OCI-M2 (cell line): ENCODE data around the gene C4orf36.

Experiments
- DNase-seq: peaks from one replicate; lab custom pipeline; 2025; ENCODE audit not compliant: unreplicated experiment; lab: John Stamatoyannopoulos, UW

The C4orf36 gene, protein sequence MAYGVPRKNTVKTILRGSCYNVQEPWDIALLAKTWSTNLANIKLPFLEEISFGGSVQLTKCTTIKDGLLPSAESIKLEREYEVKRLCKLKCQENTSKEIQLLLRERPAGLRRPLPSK

DNA sequence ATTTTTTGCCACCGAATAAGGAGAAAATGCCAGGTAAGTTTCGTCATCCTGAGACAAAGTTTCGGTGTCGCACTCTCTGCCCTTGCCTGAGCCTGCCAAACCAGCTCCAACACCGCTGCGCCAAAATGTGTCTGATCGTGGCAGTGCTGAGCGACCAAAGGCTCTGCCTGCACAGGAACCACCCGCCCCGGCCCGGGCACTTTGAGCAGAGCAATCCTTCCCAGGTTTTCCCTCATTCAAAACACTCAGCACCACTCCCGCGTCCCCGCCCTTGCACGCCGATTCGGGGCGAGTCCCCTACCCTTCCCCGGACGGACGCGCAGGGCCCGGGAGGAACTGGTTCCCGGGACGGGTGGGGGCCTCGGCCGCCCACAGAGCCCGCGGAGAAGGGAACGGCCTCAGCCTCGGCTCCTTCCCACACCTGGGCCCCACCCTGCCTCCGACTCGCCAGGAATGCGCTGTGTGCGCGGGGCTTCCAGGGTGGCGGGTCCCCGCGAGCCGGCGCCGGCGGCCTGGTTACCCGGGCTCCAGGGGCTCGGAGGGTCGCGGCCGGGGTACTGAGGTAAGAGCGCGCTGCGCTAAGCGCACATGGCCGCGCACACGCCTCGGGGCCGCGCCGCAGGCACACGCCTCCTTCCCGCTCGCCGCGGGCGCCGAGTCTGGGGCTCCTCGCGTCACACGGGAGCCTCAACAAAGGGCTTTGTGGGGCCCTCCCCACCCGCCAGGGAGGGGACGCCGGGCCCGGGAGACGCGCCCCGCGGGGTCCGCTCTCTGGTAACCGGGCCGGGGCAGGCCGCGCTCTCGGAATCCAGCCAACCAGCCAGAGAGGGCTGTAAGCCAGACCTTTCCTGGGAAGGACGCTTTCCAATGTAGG, at the start of gene C4orf36:
Gene C4orf36, minus strand, starts transcription at position 661 of the 874 bp plus-strand sequence. CDS start 902 bp downstream, outside the sequence.
- DNase-seq = no peak

DNA sequence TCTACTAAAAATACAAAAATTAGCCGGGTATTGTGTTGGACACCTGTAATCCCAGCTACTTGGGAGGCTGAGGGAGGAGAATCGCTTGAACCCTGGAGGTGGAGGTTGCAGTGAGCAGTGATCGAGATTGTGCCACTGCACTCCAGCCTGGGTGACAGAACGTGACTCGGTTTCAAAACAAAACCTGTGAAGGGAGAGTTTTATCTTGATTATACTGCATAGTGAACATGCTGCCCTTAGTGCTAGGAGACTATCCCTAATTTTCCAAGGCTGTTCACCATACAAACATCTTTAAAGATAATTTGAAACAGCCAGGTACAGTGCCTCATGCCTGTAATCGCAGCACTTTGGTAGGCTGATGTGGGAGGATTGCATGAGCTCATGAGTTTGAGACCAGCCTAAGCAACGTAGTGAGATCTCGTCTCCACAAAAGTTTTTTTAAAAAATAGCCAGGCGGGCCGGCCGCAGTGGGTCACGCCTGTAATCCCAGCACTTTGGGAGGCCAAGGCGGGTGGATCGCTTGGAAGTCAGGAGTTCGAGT, 48.8 kb upstream of the C4orf36 start:
- no peak for DNase-seq

DNA sequence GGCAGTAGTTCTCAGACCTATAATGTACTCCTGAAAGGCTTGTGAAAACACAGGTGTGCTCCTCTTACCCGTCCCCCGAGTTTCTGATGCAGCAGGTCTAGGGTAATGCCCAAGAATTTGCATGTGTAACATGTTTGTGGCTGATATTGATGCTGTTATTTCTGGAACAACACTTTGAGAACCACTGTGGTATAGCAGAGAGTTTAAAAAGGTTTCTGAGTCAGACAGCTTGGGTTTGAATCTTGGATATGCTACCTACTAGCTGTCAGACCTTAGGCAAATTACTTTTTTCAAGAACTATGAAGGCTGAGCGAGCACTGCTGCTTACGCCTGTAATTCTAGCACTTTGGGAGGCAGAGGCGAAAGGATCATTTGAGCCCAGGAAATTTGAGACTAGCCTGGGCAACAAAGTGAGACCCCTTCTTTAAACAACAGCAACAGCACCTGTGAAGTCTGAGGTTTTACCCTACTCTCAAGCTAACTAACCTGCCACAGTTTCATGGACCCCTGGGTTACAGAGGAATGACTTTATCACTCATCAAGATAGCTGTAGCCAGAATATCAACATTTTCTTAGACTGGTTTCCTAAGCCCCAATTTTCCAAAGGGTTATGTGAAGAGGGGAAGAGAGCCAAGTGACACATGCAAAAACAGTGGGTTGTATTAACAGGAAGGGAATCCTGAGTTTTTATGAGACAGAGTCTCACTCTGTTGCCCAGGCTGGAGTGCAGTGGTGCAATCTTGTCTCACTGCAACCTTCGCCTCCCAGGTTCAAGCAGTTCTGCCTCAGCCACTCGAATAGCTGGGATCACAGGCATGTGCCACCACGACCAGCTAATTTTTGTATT, 47.7 kb upstream of the C4orf36 start:
- DNase-seq = no peak

DNA sequence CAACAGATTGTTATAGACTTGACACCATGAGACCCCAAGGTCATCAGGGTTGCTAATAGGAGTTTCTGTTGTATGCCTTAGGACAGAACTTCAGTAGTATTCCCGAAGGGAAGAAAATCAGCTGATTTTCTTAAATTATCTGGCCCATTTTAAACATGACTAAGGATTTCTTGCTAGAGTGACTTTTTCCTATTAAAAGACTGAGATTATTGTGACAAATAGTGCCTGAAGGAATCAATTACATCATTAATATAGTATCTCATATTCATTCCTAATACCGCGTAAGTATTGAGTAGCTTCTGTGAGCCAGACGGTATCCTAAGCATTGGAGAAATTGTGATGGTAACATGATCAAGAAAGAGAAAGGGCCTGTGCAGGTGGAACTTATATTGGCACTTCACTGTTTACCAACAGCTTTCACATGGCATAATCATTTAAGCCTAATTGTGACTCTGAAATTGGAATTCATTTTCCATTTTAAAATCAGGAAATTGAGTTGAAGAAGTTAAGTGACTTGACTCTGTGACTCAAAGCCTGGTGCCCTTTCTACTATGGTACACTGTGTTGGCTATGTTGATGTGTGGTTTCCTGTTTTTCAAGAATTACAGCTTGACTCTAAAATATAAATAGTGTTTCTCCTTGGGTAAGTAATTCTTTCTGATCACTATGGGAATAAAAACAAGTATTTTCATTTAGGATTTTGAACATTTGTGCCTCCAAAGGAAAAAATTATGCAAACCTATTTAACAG, 46.7 kb upstream of the C4orf36 start:
- no peak for DNase-seq

DNA sequence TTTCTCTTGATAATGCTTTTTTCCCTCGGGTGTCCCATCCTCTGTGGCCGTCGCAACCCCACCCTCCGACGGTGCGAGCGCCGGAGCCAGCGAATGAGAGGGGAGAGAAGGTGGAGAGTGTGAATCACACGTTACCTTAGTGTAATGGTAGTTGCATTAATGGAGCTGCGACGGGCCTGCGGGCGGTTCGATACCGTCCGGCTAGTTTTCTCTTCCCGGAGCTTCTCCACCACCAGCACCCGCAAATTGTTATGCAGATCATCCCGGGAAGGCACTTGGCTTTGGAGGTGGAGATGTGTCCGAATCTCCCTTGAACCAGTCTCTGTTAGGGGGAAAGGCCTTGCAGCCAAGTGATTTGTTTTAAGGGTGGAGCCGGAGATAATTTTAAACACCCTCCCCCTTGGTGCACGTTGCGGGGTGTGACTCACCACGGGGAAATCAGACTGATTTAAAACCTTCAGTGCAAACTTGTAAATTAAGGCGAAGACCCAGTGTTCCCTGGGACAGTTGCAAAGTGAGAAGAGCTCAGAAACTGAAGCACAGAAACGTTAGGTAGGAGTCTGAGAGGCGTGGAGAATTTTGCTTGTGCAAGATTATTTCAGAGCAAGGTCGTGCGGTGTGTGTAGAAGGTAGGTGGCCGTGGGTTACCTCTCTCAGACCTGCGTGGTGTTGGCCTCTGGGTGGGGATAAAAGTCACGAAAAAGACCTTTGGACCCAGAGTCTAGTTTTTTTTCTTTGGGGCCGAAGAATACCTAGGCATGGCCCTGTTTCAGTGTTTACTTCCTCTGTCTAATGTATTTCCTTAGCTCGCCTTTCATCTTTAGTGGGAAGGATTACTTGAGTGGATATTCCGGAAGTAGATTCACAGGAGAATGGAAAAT, 43.9 kb upstream of the C4orf36 start:
- DNase-seq = no peak

DNA sequence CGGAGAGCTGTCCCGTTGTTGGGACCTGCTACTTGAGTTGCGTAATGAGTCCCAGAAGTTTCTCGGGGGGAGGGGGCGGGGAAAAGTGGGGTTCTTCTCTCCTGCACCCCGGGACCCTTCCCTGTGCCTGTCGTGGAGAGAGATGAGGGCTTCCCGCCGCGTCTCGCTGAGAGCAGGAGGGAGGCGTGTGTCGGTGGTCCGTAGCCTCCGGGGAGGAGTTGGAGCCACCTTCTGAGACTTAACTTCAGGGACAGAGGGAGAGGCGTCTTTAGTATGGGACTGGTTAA, 43.3 kb upstream of the C4orf36 start:
- no peak for DNase-seq

DNA sequence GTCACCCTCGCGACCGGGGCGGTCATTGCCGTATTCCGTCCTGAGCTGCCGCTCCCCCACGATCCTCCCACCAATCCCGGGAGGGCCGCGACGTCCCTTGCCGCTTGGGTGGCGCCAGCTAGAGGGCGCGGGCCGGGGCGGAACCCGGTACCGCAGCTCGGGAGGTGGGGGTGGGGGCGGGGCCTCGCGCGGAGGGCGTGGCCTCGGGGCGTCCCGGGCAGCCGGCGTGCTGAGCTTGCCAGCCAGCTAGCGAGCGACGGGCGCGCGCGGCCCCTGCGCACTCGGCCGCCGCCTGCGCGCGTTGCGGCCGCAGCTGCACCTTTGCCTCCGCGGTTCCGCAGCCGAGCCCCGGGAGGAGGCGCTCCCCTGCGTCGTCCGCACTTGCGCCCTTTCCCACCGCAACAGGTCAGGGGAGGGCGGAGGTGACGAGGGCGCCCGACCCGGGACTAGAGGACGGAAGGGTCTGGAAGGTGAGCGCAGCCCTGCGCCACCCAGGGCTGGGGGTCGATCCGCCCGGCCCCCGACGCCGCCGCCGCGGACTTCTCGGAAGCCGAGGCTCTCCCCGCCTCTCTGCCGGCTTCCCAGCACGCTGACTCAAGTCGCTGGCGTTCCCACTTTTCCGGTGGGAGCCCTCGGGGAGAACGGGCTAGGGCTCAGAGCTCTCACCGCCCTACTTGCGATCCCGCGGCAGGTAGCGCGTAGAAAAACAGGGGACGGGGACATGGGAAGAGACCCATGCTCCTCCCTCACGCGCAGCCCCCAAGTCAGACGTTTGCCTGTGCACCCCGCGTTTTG, 42.7 kb upstream of the C4orf36 start, which contains the start of gene AFF1:
Gene AFF1, plus strand, starts transcription at position 241 of the 795 bp plus-strand sequence. CDS start 13,523 bp downstream, outside the sequence.
- DNase-seq = no peak

DNA sequence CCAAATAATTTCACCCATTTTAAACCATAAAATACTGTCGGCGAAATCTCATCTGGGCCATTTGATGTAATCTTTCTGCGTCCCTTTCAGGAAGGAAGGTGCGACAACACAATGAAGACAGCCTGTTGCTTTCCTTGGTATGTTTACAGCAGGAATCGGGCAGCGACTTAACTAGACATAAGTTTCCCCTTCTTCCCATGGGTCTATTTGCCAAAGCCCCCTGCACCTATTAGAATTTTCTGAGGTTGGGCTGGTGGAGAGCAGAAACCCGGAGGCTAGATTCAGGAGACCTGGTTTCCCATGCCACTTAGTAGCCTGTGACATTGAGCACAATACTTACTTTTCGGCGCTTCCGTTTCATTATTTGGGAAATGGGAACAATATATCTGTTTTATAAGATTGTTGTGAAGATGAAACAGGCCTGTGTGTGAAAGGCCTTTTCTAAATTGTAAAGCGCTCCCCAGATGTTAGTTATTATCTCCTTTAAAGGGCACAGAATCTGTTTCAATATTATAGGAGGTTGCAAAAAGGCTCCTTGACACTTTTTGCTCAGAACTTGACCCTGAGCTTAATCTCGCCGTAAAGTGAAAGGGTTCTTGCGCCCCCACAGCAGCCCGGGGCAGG, 42.0 kb upstream of the C4orf36 start:
- no peak for DNase-seq

DNA sequence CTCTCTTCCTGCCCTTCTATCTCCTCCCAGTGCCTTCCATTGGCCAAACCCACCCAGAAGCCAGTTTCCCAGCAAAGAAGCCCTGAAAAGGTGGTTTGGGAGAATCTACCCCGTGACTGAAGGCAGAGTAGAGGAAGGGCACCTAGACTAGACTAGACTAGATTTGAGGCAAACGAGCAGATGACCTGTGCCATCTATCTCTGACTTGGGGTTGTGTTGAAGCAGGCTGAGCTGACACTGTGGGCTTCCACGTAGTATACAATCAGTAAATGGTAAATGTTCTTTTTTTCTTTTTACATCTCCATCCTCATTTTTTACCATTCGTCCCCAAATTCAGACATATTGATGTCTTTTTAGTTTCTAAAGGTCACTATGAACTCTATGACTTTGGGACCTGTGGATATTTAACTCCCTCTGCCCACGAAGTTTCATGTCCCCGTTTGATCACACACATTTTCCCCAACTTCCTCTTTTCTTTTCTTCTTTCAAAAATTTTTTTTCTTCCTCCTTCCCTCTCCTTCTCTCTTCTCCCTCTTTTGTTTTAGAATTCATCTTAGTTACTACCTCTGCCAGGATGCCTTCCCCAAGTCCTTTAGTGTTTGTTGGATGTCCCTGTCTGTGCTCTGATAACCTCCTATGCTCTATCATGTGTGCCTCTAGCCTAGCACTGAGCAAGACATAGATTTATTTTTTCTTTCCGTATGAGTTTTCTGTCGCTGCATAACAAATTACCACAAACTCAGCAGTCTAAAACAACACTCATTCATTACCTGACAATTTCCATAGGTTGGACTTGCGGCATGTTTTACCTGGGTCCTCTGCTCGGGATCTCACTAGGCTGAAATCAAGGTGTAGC, 36.4 kb upstream of the C4orf36 start:
- DNase-seq = no peak

DNA sequence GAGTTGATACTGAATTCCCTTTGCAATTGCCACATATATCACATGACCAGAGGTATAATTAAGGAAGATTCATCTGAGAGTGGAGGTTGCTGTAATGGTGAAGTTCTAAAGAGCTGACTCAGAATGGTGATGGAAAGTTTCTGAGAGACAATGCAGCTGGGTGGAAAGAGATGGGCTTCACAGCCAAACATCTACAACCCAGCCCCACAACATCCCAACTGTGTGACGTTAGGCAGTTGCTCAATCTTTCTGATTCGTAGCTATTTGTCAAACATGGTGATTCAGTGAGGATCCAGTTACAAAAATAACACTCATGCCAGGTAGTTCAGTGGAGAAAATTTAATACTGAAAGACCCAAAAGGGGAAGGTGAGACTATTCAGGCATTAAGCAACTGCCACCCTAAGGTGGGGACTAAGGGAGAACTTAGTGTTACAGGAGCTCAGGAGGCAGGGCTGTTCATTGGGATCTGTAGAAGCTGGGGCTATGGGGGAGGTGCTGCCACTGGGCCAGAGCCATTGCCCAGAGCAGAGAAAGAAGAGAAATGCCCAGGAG, 35.7 kb upstream of the C4orf36 start:
- no peak for DNase-seq

DNA sequence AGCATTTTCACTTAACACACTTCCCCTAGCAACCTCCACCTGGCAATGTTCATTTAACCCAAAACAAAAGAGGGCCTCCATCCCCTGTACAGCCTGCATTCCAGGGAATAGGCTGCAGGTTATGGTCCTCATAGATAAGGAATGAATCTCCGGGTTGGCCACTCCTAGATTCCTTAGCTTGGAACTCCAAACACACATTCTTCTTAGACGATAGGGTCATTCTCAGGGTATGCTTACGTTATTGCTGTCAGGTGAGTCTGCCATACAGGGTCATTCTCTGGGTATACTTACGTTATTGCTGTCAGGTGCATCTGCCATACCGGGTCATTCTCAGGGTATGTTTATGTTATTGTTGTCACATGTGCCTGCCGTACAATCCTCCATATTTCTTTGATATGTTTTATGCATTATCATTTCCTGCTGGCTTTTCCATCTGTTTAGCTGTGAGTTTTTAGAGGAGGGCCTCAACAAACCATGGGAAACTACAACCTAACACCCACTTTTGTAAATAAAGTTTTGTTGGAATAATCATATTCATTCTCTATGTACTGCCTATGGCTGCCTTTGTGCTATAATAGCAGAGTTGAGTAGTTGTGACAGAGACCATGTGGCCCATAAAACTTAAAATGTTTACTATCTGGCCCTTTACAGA, 34.3 kb upstream of the C4orf36 start:
- DNase-seq = no peak

DNA sequence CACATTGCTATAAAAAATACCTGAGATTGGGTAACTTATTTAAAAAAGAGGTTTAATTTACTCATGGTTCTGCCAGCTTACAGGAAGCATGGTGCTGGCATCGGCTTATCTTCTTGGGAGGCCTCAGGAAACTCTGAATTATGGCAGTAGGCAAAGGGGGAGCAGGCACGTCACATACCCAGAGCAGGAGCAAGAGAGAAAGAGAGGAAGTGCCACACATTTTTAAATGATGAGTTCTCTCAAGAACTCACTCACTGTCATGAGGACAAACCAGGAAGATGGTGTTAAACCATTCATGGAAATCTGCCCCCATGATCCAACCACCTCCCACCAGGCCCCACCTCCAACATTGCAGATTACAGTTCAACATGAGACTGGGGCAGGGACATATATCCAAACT, 32.6 kb upstream of the C4orf36 start:
- no peak for DNase-seq

DNA sequence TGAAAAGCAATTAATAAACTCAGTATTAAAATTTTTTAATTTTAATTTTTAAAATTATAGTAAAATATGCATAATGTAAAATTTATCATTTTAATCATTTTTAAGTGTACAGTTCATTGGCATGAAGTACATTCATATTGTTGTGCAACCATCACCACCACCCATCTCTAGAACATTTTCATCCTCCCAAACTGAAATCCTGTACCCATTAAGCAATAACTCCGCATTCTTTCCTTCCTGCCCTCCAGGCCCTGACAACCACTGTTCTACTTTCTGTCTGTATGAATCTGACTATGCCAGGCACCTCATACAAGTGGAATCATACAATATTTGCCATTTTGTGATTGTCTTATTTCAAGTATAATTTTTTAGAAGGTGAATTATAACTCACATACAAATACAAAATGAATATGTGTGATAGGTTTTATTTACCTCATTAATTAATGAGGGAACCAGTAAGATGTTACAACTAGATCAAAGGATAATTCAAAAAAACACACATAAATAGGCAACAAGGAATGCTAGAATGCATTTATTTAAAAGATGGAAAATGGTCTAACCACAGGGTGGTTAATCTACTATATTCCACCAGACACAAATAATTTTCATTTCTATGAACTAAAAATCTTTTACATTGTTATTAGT, 29.5 kb upstream of the C4orf36 start:
- no peak for DNase-seq

DNA sequence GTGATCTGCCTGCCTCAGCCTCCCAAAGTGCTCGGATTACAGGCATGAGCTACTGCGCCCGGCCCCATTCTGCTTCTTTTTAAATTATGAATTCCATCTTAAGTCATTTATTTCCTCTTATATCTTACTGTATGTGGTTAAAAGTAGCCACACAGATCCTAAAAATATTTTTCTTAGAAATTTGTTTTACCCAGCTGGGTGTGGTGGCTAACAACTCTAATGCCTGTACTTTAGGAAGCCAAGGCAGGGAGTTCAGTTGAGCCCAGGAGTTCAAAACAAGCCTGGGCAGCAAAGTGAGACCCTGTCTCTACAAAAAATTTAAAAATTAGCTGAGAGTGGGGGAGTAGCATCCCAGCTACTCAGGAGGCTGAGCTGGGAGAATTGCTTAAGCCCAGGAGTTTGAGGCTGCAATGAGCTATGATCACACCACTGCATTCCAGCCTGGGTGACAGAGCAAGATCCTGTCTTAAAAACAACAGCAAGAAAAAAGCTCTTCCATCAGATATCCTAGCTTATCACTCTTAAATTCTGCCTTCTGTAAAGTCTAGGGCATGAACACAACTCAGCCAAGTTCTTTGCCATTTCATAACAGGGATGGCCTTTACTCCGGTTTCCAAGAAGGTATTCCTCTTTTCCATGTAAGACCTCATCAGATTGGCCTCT, 27.5 kb upstream of the C4orf36 start:
- DNase-seq = no peak

DNA sequence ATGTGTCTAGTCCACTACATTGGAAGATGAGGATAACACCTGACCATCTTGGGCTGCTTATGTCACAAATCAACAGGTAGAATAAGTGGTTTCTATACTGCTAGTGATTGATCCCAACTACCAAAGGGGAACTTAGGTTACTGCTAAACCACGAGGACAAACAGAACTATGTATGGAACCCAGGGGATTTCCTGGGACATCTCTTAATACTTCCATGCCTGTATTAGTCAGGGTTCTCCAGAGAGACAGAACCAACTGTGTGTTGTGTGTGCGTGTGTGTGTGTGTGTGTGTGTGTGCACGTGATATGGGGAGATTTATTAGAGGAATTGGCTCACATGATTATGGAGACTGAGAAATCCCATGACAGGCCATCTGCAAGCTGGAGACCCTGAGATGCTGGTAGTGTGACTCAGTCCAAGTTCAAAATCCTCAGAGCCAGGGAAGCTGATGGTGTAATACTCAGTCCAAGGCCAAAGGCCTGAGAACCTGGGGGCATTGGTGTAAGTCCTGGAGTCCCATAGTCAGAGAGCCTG, 26.4 kb upstream of the C4orf36 start:
- no peak for DNase-seq
